Tibial nerve (tissue), 3 donors: ENCODE results near the gene LCE1F.

Experiments used
- CTCF ChIP-seq, 5 experiments: fragments of 200-600 bp in 3 of 5; fragments of 450-650 bp in 2 of 5; sonication (generic) in 3 of 5; IDR thresholded peaks; one replicate each; pipeline ENCODE4 v1.5.1; 2016 to 2019; ENCODE audit warnings: antibody characterized with exemption in 5 of 5, mild to moderate bottlenecking in 3 of 5, moderate library complexity in 2 of 5
- POLR2A ChIP-seq, 2 donors: fragments of 450-650 bp; IDR thresholded peaks; one replicate each; pipeline ENCODE4 v1.6.1; 2017; ENCODE audit warnings: antibody characterized with exemption in 2 of 2, mild to moderate bottlenecking in 2 of 2, moderate library complexity in 2 of 2

GRCh38 chr1:152747831-152748230, 27.1 kb upstream of the LCE1F start:
- TF ChIP-seq POLR2A (IDR thresholded peaks at IDR 0.05) (no peak), CTCF (IDR thresholded peaks at IDR 0.05) (no peak)
